HG02642 (cell line): ENCODE measurements around the gene TROAP.
"Not testable (repeated sequence)": the region's sequence is repeated elsewhere in the genome, so short reads cannot be mapped to it uniquely, and the experiment has no call there.

Experiments used
- ATAC-seq: cut with Tn5 transposase; IDR thresholded peaks from one replicate; pipeline ENCODE4 v1.9.1; 2021; ENCODE audit warnings: mild to moderate bottlenecking; ENCODE audit not compliant: unreplicated experiment, poor library complexity

Gene TROAP, protein sequence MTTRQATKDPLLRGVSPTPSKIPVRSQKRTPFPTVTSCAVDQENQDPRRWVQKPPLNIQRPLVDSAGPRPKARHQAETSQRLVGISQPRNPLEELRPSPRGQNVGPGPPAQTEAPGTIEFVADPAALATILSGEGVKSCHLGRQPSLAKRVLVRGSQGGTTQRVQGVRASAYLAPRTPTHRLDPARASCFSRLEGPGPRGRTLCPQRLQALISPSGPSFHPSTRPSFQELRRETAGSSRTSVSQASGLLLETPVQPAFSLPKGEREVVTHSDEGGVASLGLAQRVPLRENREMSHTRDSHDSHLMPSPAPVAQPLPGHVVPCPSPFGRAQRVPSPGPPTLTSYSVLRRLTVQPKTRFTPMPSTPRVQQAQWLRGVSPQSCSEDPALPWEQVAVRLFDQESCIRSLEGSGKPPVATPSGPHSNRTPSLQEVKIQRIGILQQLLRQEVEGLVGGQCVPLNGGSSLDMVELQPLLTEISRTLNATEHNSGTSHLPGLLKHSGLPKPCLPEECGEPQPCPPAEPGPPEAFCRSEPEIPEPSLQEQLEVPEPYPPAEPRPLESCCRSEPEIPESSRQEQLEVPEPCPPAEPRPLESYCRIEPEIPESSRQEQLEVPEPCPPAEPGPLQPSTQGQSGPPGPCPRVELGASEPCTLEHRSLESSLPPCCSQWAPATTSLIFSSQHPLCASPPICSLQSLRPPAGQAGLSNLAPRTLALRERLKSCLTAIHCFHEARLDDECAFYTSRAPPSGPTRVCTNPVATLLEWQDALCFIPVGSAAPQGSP

DNA sequence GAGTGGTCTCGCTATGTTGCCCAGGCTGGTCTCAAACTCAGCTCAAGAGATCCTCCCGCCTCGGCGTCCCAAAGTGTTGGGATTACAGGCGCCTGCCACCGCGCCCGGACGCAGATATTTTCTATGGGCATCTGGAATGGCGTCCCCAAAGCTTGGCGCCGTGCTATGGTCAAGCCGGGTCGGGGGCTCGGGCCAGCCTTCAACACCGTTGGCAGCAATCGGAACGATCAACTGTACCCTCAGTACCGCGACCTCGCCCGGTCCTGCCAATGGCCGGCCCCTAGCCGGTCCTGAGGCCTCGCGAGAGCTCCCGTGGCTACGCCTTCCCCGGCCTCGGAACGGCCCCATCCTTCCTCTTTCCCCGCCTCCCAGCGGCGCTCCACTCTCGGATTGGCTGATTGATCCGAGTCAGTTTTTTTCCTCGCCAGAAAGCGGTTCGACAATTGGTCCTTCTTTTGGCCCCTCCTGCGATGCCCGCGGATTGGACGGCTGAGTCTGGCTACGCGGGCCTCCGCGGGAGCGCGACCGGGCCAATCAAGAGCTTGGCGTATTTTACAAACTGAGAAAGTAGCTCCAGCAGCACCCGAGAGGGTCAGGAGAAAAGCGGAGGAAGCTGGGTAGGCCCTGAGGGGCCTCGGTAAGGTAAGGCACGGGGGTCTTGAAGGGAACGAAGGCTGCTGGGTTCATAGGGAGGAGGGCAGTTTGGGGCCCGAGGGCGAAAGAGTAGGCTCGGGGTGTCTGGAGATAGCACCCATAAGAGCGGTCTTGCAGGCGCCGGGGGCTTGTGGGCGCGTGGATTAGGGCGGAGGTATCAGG, at the start of gene TROAP:
TSS of gene TROAP (plus strand) at position 548 of the 816 bp plus-strand sequence. CDS start 354 bp downstream, outside the sequence.
- peak; percentile 98 for ATAC-seq

DNA sequence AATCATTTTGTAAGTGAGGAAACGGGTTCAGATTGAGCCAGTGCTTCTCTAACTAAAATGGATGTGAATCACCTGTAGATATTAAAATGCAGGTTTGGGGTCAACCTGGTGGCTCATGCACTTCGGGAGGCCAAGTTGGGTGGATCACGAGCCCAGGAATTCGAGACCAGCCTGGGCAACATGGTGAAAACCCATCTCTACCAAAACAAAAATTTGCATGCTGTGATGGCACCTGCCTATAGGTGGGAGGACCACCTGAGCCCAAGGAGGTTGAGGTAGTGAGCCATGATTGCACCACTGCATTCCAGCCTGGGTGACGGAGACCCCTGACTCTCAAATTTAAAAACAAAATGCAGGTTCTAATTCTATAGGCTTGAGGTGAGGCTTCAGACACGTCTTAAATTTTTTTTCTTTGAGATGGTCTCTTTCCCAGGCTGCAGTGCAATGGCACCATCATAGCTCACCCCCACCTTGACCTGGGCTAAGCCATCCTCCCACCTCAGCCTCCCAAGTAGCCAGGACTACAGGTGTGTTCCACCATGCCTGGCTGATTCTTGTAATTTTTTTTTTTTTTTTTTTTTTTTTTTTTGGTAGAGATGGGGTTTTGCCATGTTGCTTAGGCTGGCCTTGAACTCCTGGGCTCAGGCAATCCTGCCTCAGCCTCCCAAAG, 49.2 kb upstream of the TROAP start:
- no peak for ATAC-seq

DNA sequence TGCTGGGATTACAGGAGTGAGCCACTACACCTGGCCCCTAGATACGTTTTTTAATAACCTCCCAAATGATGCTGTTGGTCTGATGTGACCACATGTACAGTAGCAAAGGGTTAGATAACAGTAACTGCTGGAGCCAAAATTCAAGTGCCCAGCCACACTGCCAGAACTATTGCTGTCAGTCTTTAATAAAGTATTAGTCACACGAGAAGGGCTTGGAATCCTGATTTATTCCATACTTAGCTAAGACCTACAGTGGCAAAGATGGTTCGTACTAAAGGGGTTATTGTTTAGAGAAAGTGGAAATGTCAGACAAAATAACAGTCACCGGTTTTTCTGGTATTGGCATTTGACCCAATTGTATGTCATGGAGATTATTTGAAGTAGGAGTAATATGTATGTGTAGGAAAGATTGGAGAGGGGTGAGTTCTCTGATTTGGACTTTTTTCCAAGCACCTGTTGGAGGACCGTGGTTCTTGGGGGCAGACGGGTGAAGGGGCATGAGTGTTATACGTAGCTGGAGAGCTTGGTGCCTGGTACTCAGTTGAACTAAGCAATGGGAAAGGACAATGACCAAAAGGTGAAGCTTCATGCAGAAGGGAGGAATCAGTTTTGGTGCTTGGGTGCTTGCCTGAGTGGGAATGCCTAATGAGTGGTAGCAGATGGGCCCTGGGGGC, 48.5 kb upstream of the TROAP start:
- ATAC-seq, result no peak

DNA sequence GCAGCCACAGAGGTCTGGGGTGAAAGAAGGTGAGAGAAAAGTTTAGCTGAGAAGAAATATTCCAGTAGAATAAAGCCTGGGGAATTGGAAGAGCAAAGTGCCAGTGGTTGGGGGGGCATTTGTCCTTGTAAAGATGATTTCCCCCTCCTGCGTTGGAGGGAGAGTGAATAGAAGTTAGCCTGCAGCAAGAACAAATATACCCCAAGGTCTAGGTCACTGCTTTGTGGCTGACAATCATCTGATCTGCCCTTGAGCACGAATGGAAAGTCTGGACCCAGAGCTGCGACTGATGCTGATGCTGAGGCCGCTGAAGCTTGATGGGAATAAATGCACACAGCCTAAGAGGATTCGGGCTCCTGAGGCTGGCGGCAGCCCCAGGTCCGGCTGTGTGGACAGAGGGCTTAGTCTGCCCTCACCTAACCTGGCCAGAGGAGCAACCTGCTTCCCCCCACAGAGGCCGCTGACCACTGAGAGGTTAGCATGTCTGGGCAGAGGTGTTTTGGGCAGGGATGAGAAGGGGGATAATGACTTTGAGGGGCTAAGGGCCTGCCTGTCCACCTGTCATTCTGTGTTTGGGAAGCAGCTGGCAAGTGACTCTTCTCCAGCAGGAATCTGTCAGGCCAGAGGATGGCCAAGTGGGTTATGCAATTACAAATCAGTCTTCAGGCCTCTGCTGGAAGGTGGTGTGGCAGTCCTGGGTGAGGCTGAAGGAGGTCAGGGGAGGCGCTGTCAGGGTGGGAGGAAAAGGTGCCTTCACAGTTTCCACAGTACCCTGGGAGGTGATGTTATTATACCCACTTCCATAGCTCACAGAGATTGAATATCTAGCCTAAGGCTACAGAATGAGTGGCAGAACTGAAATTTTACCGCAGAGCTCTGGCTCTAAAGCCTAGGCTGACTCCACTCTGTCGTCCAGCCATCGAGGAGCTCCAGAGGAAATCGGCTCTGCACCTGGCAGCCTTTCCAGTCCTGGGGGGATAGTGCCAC, 46.5 kb upstream of the TROAP start:
- no peak for ATAC-seq

DNA sequence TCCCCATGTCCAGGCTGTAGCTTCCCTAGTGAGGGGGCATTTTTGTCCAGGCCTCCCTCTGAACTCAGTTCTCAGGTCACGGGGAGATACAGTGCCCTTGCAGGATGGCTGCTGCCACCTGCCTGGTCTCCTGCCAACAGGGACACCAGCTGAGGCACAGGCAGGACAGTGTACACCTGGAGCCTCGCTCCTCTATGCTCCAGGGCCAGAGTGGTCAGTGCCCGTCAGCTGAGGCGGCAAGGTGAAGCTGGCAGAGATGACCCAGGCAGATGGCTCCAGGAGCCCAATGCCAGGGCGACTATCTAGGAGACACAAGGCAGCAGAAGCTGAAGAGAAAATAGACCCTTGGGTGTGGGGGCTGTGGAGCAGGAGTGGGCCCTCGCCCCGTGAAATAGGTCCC, 45.6 kb upstream of the TROAP start:
- no peak for ATAC-seq

DNA sequence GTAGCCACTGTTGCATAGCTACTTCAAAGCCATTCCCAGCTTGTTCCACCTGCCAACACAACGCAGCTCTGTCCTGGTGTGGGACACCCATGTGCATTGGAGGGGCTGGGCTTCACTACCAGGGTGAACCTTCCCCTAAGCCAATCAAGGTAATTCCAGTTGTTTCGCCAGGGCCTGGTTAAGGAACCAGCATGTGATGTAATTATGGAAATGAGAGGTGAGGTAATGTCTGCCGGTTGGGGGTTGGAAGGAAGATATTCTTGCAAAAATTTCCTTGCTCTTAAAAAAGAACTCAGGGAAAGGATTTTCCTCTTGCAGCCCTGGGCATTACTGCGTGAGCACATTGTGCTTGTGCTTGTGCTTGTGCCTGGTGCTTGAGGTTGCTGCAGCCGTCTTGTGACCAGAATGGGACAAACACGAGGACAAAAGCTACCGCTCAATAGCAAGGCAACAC, 43.3 kb upstream of the TROAP start:
- no peak for ATAC-seq

DNA sequence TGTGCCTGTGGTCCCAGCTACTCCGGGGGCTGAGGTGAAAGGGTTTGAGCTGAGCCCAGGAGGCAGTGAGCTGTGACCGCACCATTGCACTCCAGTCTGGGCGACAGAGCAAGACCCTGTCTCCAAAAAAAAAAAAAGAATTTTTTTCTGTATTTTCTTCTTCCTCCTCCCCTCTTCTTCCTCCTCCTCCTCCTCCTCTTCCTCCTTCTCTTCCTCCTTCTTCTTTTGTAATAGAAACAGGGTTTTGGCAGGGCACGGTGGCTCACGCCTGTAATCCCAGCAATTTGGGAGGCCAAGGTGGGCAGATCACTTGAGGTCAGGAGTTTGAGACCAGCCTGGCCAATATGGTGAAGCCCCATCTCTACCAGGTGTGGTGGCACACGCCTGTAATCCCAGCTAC, 42.5 kb upstream of the TROAP start:
- not testable (repeated sequence) for ATAC-seq

DNA sequence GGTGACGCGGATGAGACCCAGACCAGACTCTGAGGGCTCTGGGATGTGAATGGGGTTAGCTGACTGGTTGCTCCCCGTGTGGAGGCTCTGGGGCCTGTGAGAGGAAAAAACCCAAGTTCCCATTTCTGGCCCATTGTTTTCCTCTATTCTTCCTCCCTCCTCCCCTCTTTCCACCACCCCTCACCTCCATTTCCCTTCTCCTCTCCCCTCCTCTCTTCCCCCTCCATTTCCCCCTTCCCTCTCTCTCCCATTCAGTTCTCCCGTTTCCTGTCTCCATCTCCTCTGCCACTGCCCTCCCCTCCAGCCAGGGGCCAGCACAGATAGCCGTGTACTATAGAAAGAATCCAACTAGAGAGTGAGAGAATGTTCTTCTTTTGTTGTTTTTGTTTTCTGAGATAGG, 40.8 kb upstream of the TROAP start:
- ATAC-seq, result no peak

DNA sequence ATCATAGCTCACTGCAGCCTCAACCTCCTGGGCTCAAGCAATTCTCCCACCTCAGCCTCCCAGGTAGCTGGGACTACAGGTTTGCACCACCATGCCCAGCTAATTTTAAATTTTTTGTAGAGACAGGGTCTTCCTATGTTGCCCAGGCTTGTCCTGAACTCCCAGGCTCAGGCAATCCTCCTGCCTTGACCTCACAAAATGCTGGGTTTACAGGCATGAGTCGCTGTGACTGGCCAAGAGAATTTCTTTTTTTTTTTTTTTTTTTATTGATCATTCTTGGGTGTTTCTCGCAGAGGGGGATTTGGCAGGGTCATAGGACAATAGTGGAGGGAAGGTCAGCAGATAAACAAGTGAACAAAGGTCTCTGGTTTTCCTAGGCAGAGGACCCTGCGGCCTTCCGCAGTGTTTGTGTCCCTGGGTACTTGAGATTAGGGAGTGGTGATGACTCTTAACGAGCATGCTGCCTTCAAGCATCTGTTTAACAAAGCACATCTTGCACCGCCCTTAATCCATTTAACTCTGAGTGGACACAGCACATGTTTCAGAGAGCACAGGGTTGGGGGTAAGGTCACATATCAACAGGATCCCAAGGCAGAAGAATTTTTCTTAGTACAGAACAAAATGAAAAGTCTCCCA, 40.2 kb upstream of the TROAP start:
- ATAC-seq, result not testable (repeated sequence)

DNA sequence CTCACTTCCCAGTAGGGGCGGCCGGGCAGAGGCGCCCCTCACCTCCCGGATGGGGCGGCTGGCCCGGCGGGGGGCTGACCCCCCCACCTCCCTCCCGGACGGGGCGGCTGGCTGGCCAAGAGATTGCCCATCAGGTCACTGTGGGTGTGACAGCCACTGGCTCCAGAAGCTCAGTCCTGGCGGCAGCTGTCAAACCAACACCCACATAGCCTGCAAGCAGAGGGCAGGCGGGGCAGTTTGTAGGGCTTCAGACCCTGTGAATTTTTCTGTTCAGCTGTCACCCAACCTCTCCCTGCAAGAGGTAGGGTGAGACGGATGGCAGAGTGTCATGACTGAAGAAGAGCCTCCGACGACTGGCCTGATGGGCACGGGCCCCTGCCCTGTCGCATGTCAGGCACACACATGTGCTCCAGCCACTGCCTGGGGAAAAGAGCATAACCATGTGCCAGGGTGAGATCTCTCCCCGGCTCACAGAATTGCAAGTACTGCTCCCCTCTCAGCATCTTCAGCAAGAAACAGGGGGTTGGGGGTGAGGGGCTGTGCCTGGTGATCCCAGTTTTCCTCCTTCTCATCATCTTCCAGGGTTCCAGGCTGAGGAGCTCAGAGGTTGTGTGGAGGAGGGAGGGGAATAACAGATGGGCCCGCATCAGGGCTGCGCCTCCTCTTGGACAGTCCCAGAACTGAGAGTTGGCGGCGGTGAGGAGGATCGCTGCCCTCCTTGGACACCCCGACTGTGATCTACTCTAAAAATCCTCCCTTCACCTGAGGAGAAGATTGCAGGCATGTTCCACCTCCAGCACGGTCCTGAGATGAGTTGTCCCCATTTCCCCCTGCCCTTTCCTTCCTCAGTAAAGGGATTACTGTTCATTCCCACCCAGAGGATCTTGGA, 39.3 kb upstream of the TROAP start:
- no peak for ATAC-seq

DNA sequence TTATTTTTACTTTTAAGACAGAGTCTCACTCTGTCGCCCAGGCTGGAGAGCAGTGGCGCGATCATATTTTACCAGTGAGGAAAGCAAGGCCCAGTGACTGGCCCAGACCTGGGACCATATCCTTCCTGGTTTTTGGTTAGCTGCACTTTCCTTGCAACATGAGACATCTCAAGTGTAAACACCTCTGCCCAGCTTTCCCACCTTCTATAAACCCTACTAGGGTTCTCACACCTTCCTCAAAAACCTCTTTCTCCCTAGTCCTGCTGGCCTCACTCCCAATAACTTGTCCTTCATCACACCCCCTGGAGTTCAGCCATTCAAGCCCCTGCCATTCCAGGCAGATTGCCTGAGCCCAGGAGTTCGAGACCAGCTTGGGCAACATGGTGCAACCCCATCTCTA, 38.4 kb upstream of the TROAP start:
- ATAC-seq, result no peak

DNA sequence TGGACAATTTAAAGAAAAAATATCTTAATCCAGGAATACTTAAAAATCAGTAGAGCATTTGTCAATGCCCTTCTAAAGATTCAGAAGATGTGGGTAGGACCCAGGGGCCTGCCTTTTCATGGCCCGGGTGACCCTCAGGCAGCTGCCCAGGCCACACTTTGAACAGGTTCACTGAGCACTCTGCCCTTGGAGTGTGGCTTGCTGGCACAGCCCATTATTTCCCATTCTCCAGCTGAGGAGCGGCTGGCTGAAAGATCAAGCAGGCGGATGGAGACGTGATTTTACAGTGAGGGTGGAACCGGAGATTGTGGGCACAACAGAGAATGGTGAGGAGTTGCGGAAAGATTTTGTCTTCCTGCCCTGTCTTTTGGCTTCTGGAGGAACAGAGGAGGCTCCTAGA, 35.2 kb upstream of the TROAP start:
- ATAC-seq, result no peak

DNA sequence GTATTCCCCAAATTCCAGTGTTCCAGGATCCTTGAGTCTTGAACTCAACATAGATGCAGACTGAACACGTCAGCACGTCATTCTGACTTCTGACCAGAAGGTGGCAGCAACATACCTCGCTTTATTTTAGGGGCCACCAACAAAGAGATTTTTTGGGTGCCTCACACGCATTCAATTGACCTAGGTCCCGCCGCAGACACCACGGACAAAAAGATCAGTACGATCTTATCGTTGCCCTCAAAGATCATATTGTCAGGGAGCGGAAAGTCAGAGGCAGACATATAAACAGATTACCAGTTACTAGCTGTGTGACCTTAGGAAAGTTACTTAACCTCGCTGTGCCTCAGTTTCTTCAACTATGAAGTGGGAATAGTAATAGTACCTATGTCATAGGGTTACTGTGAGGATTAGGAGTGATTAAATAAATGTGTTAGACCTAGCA, 34.6 kb upstream of the TROAP start:
- no peak for ATAC-seq

DNA sequence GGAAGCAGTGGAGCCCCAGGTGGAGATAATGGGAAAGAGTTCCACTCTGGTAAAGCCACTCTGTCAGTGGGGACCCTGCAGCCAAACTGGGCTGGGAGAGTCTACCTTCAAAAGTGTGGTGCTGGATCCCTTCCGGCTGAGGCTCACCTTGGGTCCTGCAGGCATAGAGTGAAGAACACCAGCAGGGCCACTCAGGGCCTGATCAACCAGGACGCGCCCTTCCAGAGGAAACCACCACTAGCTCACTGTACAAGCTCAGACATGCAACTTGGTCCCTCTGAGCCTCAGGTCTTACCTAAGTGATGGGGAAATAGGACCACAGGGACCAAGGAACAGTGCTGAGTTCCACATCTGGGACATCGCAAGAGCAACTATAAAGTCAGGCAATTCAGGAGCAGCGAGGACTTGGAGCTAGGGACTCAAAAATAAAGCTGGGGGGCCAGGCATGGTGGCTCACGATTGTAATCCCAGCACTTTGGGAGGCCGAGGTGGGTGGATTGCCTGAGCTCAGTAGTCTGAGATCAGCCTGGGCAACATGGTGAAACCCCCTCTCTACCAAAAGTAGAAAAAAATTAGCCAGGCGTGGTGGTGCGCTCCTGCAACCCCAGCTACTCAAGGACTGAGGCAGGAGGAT, 34.0 kb upstream of the TROAP start:
- ATAC-seq, result no peak

DNA sequence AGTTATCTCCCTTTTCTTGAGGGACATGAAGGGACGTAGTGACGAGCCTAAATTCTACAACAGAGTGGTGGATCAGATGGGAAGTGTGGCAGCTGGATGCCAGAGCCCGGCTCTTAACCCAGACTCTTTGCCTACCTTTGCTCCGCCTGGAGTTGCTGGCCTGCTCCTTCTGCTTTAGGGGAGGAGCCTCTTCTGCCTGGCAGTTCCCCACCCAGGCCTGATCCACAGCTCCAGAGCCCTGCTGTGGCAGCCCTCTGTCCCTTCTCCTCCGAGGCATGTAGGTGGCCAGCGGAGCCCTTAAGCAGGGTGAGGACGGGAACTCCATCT, 30.4 kb upstream of the TROAP start:
- ATAC-seq, result no peak

DNA sequence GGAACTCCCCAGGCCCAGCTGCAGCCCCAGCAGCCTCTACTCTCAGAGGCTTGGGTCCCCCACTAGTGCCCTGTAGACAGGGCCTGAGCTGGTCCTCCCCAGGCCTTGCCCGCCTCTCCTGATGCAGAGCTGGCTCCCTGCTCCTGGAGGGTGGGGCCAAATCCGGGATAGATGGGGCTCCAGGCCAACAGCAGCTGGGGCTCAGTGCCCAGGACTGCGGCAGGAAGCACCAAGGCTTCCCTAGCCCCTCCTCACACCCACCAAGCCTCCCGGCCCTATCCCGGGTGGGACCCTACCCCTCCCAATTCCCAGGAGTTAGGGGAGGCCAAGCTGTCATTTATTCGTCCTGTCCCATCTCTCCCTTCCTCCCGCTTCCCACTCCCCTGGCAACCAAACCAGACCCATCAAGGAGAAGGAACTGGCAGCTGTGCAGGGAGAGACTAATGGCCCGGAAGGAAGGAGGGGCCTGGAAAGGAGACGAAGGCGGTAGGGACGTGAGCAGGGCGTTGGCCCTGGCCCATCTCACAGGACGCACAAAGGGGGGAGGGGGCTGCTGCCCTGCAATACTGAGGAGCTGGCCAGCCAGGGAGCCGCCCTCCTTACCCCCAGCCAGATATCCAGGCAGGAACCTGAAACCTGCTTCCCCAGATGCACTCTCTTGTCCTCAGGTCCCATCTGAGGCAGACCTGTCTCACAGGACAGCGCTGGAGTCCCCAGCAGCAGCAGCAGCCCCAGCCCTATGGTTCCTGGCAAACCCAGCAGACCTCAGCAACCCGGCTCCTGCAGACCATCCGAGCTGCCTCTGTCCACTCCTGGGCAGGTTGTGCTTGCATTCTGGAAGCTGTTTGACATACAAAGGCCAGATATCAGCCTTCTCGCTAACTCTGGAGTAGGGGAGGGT, 29.7 kb upstream of the TROAP start:
- ATAC-seq, result no peak
